ENCODE results near the gene LAMB3. TPM values are rescaled to one million over a fixed set of nuclear protein-coding genes. Genes with fewer than 3 reads are reported as not detected.
A peak's percentile ranks its signal among the peaks of the same experiment; 100 is the strongest.

The LAMB3 gene
- total and polyA plus RNA-seq, 2 donors (not counting 1 experiment from before 2014, with no cell fraction given) = 0.33 to 0.37 TPM

GRCh38 chr1:209570743-209571142 lies 81.5 kb downstream of the LAMB3 start:
- H3K27ac ChIP-seq (ENCODE audit: low read length in 2 of 2) = no peak overlapping the region
- no peaks in the 10 kb centered on the region for H3K9me3 ChIP-seq (ENCODE audit: control extremely low read depth in 1 of 3, control insufficient read depth in 2 of 3, insufficient read depth in 1 of 3, low read length in 2 of 3)
- ATAC-seq (ENCODE audit: low read depth) (no peak), DNase-seq (no peak)
- no peaks in the 10 kb centered on the region for H3K9me3 Mint-ChIP-seq (ENCODE audit: insufficient read depth)
- 50% methylated on average over 1 of the region's 3 CpGs for WGBS (ENCODE audit: insufficient coverage)
- no peaks in the 10 kb centered on the region for H3K79me2 ChIP-seq (ENCODE audit: control insufficient read depth, insufficient read depth, low read length)
- peaks cover 0 to 14% (median 8%) of the 10 kb centered on the region in 4 experiments for H3K27me3 ChIP-seq (replicated peaks in 1 of 4; ENCODE audit: control extremely low read depth in 1 of 4, control insufficient read depth in 3 of 4, insufficient read depth in 4 of 4, low read length in 3 of 4)
- no peak overlapping the region for H3K4me2 ChIP-seq (replicated peaks; ENCODE audit: low read depth, low read length, poor library complexity, severe bottlenecking)
- no peak for TF ChIP-seq CTCF (IDR thresholded peaks at IDR 0.05)
- TF ChIP-seq EZH2 (IDR thresholded peaks at IDR 0.05; ENCODE audit: borderline replicate concordance, insufficient read depth, low read depth, low read length, poor library complexity, severe bottlenecking) = no peak
- no peak overlapping the region for H2AFZ ChIP-seq (ENCODE audit: insufficient read depth, low read depth, low read length, poor library complexity, severe bottlenecking)
- no peaks in the 10 kb centered on the region for H3K36me3 ChIP-seq (replicated peaks in 1 of 2; ENCODE audit: control extremely low read depth in 1 of 2, control insufficient read depth in 1 of 2, extremely low read depth in 1 of 2, insufficient read depth in 2 of 2, low read length in 1 of 2)
- CTCF ChIA-PET = interaction anchor here (1.5 to 2.7 kb wide), 2 partner anchors 126 to 178 kb away, joined by 5 to 11 read pairs; no protein-coding TSS in a partner anchor
- H3K4me1 Mint-ChIP-seq = peaks cover 5% of the 10 kb centered on the region
- no peak overlapping the region for H3K27ac Mint-ChIP-seq
- H3K27me3 Mint-ChIP-seq = peaks cover 59% of the 10 kb centered on the region
- peaks cover 4 to 5% of the 10 kb centered on the region in 2 donors for H3K4me1 ChIP-seq (ENCODE audit: control insufficient read depth in 2 of 2, insufficient read depth in 2 of 2, low read length in 2 of 2)
- POLR2A ChIA-PET = no interaction called here
- intact Hi-C loops (cut with micrococcal nuclease) = no loop called here
- H3K4me3 Mint-ChIP-seq = no peak overlapping the region
- no peak overlapping the region for H3K4me3 ChIP-seq (ENCODE audit: control extremely low read depth in 1 of 5, extremely low read depth in 1 of 5, insufficient read depth in 1 of 5, low read depth in 2 of 5, low read length in 4 of 5)
- no peaks in the 10 kb centered on the region for H4K20me1 ChIP-seq (ENCODE audit: control insufficient read depth, insufficient read depth, low read length, poor library complexity, severe bottlenecking)
- H3K9ac ChIP-seq (ENCODE audit: low read length) = no peak overlapping the region

GRCh38 chr1:209569455-209570207 lies 82.6 kb downstream of the LAMB3 start:
- CTCF ChIA-PET = interaction anchor here (0.7 to 5.0 kb wide), 24 partner anchors 10 to 258 kb away, joined by 3 to 59 read pairs (median 4); partner anchors contain the start of genes TRAF3IP3 and UTP25
- no peak for TF ChIP-seq EZH2 (IDR thresholded peaks at IDR 0.05; ENCODE audit: borderline replicate concordance, insufficient read depth, low read depth, low read length, poor library complexity, severe bottlenecking)
- TF ChIP-seq CTCF (IDR thresholded peaks at IDR 0.05) = peak; percentile 83
- POLR2A ChIA-PET = no interaction called here
- H3K9me3 Mint-ChIP-seq (ENCODE audit: insufficient read depth) = no peaks in the 10 kb centered on the region
- peak; percentile 54 for ATAC-seq (ENCODE audit: low read depth)
- Histone ChIP-seq H3K4me1 (ENCODE audit: control insufficient read depth in 2 of 2, insufficient read depth in 2 of 2, low read length in 2 of 2) (peaks cover 4 to 5% of the 10 kb centered on the region in 2 donors), H2AFZ (ENCODE audit: insufficient read depth, low read depth, low read length, poor library complexity, severe bottlenecking) (peak overlapping the region; percentile 72), H4K20me1 (ENCODE audit: control insufficient read depth, insufficient read depth, low read length, poor library complexity, severe bottlenecking) (no peaks in the 10 kb centered on the region), H3K27ac (ENCODE audit: low read length in 2 of 2) (no peak overlapping the region), H3K36me3 (replicated peaks in 1 of 2; ENCODE audit: control extremely low read depth in 1 of 2, control insufficient read depth in 1 of 2, extremely low read depth in 1 of 2, insufficient read depth in 2 of 2, low read length in 1 of 2) (no peaks in the 10 kb centered on the region), H3K79me2 (ENCODE audit: control insufficient read depth, insufficient read depth, low read length) (no peaks in the 10 kb centered on the region), H3K9me3 (ENCODE audit: control extremely low read depth in 1 of 3, control insufficient read depth in 2 of 3, insufficient read depth in 1 of 3, low read length in 2 of 3) (no peaks in the 10 kb centered on the region), H3K4me2 (replicated peaks; ENCODE audit: low read depth, low read length, poor library complexity, severe bottlenecking) (peak overlapping the region; percentile 52), H3K9ac (ENCODE audit: low read length) (peak overlapping the region; percentile 41), H3K27me3 (replicated peaks in 1 of 4; ENCODE audit: control extremely low read depth in 1 of 4, control insufficient read depth in 3 of 4, insufficient read depth in 4 of 4, low read length in 3 of 4) (peaks cover 0 to 20% (median 11%) of the 10 kb centered on the region in 4 experiments), H3K4me3 (ENCODE audit: control extremely low read depth in 1 of 5, extremely low read depth in 1 of 5, insufficient read depth in 1 of 5, low read depth in 2 of 5, low read length in 4 of 5) (no peak overlapping the region)
- H3K27ac Mint-ChIP-seq = no peak overlapping the region
- WGBS (ENCODE audit: insufficient coverage) = 12% methylated on average over 8 of the region's 9 CpGs
- peak; percentile 71 for DNase-seq
- no peak overlapping the region for H3K4me3 Mint-ChIP-seq
- H3K27me3 Mint-ChIP-seq = peaks cover 56% of the 10 kb centered on the region
- H3K4me1 Mint-ChIP-seq = peaks cover 5% of the 10 kb centered on the region
- intact Hi-C loops (cut with micrococcal nuclease) = loop anchor here (1.0 kb wide), 2 partner anchors 58 to 178 kb away; no protein-coding TSS in a partner anchor
